Progenitor cell of endocrine pancreas (in vitro differentiated cells): Measurements from ENCODE around the gene ABCG1. TPM values are rescaled to one million over a fixed set of nuclear protein-coding genes. Genes with fewer than 3 reads are reported as not detected.
A peak's percentile ranks its signal among the peaks of the same experiment; 100 is the strongest.

Experiments used
- DNase-seq: peaks from one replicate; pipeline ENCODE4 v3.0.0; 2021; ENCODE audit warnings: low spot score; ENCODE audit not compliant: unreplicated experiment
- H3K27ac Mint-ChIP-seq: 2 replicates; pipeline ENCODE4 v1.8.0; 2021; ENCODE audit warnings: mild to moderate bottlenecking, moderate library complexity, mixed read lengths
- H3K27me3 Mint-ChIP-seq: 2 replicates; pipeline ENCODE4 v1.8.0; 2021; ENCODE audit warnings: mixed read lengths
- H3K36me3 Mint-ChIP-seq: 2 replicates; pipeline ENCODE4 v1.8.0; 2022; ENCODE audit warnings: mixed read lengths; ENCODE audit not compliant: insufficient read depth
- H3K4me1 Mint-ChIP-seq: 2 replicates; pipeline ENCODE4 v1.8.0; 2021; ENCODE audit warnings: low read depth, mixed read lengths
- H3K4me3 Mint-ChIP-seq: 2 replicates; pipeline ENCODE4 v1.8.0; 2021; ENCODE audit warnings: low read depth, mild to moderate bottlenecking, moderate library complexity, mixed read lengths
- H3K9me3 Mint-ChIP-seq: 2 replicates; pipeline ENCODE4 v1.8.0; 2021; ENCODE audit warnings: low read depth, mixed read lengths
- total RNA-seq: library from RNA; stranded (reverse); gene quantifications from 2 replicates; pipeline ENCODE4 v1.2.1, GENCODE V29; 2021
- TF ChIP-seq, protein P1 (sequence below): fragments of 200-600 bp; sonication (generic); IDR thresholded peaks from one replicate; pipeline ENCODE4 v1.5.0; 2021; ENCODE audit warnings: antibody characterized with exemption, mild to moderate bottlenecking; ENCODE audit not compliant: unreplicated experiment

ABCG1 gene
- total RNA-seq, 1 donor from 2014 or later: 4.6 TPM

DNA sequence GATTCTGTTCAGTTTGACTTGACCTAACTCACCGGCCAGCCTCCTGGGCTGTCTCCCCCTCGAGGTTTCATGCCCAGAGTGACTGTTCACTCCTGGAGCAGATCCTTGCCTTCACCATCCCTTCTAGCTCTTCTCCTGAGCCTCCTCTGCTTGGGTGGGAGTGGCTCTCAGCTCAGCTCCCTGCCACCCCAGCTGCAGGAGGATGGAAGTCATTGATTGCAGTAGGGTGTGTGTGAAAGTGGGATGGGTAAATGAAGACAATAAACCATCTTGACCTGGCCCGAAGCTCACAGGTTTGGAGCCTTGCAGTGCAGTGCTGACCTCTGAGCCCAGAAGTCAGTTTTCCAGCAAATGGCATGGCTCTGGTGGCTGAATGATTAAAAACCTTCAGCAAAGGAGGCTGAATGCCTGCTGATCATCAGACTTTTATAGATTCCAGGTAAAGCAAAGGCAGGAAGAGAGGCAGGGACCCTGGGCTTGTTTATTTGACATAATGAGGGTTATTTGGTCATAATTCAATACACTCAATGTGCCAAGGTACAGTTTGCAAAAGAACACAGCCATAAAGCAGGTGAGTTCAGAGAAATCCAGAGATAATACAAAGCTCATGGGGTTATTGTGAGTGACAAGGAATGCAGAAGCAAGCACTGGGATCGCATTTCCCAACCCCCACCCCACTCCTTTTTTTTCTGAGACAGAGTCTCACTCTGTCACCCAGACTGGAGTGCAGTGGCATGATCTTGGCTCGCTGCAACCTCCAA is 113.8 kb downstream of the ABCG1 start:
- DNase-seq: no peak
- TF ChIP-seq, protein P1, sequence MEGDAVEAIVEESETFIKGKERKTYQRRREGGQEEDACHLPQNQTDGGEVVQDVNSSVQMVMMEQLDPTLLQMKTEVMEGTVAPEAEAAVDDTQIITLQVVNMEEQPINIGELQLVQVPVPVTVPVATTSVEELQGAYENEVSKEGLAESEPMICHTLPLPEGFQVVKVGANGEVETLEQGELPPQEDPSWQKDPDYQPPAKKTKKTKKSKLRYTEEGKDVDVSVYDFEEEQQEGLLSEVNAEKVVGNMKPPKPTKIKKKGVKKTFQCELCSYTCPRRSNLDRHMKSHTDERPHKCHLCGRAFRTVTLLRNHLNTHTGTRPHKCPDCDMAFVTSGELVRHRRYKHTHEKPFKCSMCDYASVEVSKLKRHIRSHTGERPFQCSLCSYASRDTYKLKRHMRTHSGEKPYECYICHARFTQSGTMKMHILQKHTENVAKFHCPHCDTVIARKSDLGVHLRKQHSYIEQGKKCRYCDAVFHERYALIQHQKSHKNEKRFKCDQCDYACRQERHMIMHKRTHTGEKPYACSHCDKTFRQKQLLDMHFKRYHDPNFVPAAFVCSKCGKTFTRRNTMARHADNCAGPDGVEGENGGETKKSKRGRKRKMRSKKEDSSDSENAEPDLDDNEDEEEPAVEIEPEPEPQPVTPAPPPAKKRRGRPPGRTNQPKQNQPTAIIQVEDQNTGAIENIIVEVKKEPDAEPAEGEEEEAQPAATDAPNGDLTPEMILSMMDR: no peak
- Mint-ChIP-seq H3K4me1 (peaks cover 10% of the 10 kb centered on the region), H3K27me3 (no peaks in the 10 kb centered on the region), H3K27ac (no peak overlapping the region), H3K36me3 (peaks cover 1% of the 10 kb centered on the region), H3K9me3 (peaks cover 17% of the 10 kb centered on the region), H3K4me3 (no peak overlapping the region)

DNA sequence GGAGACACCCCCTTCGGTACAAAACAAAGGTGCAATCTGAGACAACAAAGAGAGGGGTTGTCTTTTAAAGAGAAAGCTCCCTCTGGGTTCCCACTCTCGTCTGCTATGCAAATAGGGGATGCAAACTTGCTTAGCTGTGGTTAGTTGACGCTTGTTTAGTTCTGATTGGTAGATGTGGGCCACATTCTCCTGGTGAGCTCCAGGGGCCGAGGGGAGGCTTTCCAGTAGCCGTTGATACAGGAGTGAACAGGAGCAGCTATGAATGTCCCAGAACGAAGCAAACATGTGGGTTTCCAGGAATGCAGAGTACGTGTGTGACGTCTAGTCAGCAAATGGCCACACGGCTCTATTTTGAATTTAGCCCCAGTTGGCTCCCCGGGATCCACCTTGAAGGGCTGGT is 117.1 kb downstream of the ABCG1 start:
- H3K27me3 Mint-ChIP-seq: no peaks in the 10 kb centered on the region
- peaks cover 13% of the 10 kb centered on the region for H3K4me1 Mint-ChIP-seq
- no peak overlapping the region for H3K27ac Mint-ChIP-seq
- peaks cover 8% of the 10 kb centered on the region for H3K9me3 Mint-ChIP-seq
- H3K4me3 Mint-ChIP-seq: no peak overlapping the region
- no peak for DNase-seq
- H3K36me3 Mint-ChIP-seq: no peaks in the 10 kb centered on the region
- TF ChIP-seq, protein P1: no peak

DNA sequence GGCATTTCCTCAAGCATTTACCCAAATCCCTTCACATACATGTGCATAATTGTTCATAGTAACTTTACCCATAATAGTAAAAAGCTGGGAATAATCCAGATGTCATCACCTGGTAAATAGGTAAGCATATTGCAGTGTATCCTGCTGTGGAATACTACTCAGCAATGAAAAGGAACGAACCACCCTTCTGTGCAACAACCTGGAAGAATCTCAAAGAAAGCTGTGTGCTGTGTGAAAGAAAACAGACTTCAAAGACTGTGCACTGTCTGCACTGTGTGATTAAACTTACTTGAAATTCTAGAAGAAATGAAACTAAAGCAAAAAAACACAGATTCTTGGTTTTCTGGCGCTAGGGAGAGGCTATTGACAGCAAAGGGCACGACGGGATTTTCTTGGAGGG is 118.3 kb downstream of the ABCG1 start:
- no peaks in the 10 kb centered on the region for H3K27me3 Mint-ChIP-seq
- H3K4me3 Mint-ChIP-seq: no peak overlapping the region
- TF ChIP-seq, protein P1: no peak
- H3K9me3 Mint-ChIP-seq: no peaks in the 10 kb centered on the region
- DNase-seq: no peak
- peaks cover 10% of the 10 kb centered on the region for H3K4me1 Mint-ChIP-seq
- H3K36me3 Mint-ChIP-seq: no peaks in the 10 kb centered on the region
- no peak overlapping the region for H3K27ac Mint-ChIP-seq

DNA sequence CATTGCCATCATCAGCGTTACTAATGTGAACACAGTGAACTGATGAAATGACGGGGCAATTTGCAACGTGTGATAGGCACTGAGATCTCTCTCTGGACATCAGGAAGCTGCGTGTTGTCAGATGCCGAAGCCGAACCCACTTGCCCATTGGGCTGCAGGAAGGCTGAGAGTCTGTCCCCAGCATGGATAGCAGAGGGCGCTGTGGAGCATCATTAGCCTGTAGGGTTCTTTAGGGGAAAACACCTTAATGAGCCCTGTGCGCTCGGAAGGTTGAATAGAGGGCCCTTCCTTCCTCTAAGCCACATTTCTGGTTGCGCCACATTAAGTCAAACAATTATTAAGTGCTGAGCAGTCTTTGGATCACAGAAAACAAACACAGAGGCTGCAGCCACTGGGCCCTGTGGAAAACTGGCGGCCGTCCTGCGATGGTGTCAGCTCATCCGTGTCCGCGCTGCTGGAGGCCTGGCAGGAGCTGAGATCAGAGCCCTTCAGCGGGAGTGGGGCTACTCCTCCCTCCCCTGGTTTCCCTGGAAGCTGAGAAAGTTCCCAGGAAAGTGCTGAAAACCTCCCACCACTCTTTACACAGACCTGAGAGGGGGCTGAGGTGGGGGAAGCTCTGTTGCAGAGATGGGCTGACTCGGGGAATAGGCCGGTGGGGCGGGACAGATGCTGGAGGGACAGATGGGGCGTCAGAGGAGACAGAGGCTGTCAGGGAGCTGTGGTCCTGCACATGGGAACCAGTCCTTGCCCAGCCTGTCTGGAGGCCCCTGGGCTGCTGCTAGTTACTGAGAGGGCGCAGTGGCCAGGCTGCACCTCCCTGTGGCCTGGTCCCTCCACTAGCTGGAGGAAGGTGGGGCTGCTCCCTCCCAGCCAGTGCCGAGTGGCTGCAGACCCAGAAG is 119.1 kb downstream of the ABCG1 start:
- Mint-ChIP-seq H3K27ac (peak overlapping the region; percentile 52), H3K4me1 (peaks cover 10% of the 10 kb centered on the region), H3K4me3 (no peak overlapping the region), H3K9me3 (no peaks in the 10 kb centered on the region), H3K36me3 (no peaks in the 10 kb centered on the region), H3K27me3 (no peaks in the 10 kb centered on the region)
- DNase-seq: peak; percentile 63
- TF ChIP-seq, protein P1: peak; percentile 73
